NCI-H128 (cell line): Measurements from ENCODE around the gene ELMO1.

Experiments used
- DNase-seq: peaks from one replicate; lab custom pipeline; 2025; ENCODE audit not compliant: unreplicated experiment; lab: John Stamatoyannopoulos, UW

ELMO1 gene

GRCh38 chr7:36865019-36865418 lies 583.6 kb downstream of the ELMO1 start:
- DNase-seq, result no peak

GRCh38 chr7:36863901-36864701 lies 584.6 kb downstream of the ELMO1 start:
- no peak for DNase-seq

- DNase-seq, result no peak
These were observed 585.8 kb downstream of the ELMO1 start for GRCh38 chr7:36862771-36863261.

- no peak for DNase-seq
These were observed 587.0 kb downstream of the ELMO1 start for GRCh38 chr7:36861656-36862055.

- no peak for DNase-seq
These were observed 588.0 kb downstream of the ELMO1 start for GRCh38 chr7:36860681-36861080.

GRCh38 chr7:36855330-36855729 lies 593.3 kb downstream of the ELMO1 start:
- DNase-seq, result no peak

GRCh38 chr7:36854652-36855051 lies 594.0 kb downstream of the ELMO1 start:
- no peak for DNase-seq

- no peak for DNase-seq
These were observed 595.7 kb downstream of the ELMO1 start for GRCh38 chr7:36852931-36853330.

GRCh38 chr7:36852017-36852416 lies 596.6 kb downstream of the ELMO1 start:
- no peak for DNase-seq

- no peak for DNase-seq
These were observed 597.3 kb downstream of the ELMO1 start for GRCh38 chr7:36851382-36851781.

GRCh38 chr7:36847946-36848345 lies 600.7 kb downstream of the ELMO1 start:
- DNase-seq, result no peak

- no peak for DNase-seq
These were observed 604.3 kb downstream of the ELMO1 start for GRCh38 chr7:36844374-36844773.

GRCh38 chr7:36840904-36841303 lies 607.8 kb downstream of the ELMO1 start:
- no peak for DNase-seq

GRCh38 chr7:36838616-36839225 lies 609.9 kb downstream of the ELMO1 start:
- DNase-seq, result no peak

GRCh38 chr7:36831049-36831448 lies 617.6 kb downstream of the ELMO1 start:
- DNase-seq, result no peak

GRCh38 chr7:36827726-36828703 lies 620.6 kb downstream of the ELMO1 start:
- DNase-seq, result no peak

GRCh38 chr7:36825501-36825900 lies 623.2 kb downstream of the ELMO1 start:
- DNase-seq, result no peak

- DNase-seq, result no peak
These were observed 625.3 kb downstream of the ELMO1 start for GRCh38 chr7:36823353-36823752.

- no peak for DNase-seq
These were observed 627.0 kb downstream of the ELMO1 start for GRCh38 chr7:36821617-36822016.

- DNase-seq, result no peak
These were observed 628.0 kb downstream of the ELMO1 start for GRCh38 chr7:36820527-36821170.

GRCh38 chr7:36819639-36820038 lies 629.0 kb downstream of the ELMO1 start:
- DNase-seq, result no peak
